GM21360 (cell line): ENCODE measurements around the gene FERMT3.

Source experiments
- ATAC-seq: cut with Tn5 transposase; IDR thresholded peaks from one replicate; pipeline ENCODE4 v1.9.1; 2021; ENCODE audit warnings: mild to moderate bottlenecking, moderate library complexity; ENCODE audit not compliant: unreplicated experiment

FERMT3 gene

DNA sequence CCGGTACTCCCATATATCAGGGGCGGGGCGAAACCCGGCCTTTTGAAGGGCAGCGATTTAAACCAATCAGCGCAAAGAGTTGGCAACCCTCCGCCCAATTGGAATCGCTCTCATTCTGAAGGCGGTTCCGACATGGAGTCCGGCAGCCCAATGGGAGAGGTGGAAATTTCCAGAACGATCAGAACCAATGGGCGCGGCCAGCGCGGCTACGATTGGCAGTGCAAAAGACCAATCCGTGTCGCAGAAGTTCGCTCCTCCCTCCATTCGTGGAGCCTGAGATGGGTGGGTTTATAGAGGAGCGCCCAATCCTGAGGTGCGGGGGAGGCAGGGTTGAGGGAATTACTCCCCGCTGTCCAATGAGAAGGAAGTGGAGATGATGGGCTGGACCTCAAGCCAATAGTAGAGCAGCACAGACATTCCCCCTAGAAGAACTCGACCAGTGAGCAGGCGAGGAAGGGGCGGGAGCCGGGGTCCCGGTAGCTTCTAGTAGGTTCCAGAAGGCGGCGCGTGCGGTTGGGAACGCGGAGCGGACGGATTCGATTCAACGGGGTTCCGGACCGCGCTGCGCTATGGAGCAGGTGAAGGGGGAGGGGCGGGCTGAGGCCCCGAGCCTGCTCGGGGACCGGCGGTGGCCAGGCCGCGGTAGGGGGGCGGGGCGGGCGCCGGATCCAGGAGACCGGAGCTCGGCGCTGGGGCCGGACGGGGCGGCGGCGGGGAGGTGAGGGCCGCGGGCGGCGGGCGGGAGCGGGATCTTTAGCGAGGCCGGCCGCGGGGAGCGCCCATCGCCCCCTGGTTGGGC lies 20.6 kb upstream of the FERMT3 start, which contains the start of gene STIP1:
STIP1 (plus strand) TSS at position 479 of the 799 bp plus-strand sequence; CDS start at position 570, 91 bp downstream.
- ATAC-seq = peak; percentile 76

DNA sequence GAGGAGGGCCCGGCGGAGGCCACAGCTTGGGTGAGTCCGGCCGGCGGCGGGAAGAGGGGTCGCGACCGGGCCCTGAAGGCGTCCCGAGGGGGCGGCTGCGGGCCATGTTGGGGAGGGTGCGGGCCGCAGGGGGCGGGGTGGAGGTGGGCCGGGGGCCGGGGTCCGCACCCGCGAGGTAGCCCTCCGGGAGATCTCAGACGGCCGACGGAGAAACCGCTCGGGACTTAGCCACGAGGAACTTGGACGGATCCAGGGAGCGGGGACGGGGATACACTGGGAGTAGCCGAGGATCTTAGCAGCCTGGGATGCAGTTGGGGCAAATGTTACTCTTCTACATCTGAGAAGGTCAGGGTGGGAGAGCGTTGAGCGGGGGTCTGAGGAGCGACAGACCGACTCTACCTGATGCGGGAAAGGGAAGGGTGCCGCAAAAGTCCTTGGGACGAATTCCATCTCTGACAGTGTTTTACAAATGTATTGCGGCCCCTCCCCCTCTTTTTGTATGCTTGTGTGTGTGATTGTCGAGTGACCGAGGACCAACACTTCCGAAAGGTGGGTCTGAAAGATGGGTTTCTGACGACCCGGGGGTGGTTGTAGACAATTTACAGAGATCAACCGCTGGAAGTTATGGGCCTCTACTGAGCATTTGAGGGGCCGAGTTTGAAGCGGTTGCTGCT lies 19.9 kb upstream of the FERMT3 start:
- ATAC-seq = no peak

- ATAC-seq = no peak
Measured at GRCh38 chr11:64192434-64192833, 14.1 kb upstream of the FERMT3 start.

- no peak for ATAC-seq
Measured at GRCh38 chr11:64196626-64197025, 9.9 kb upstream of the FERMT3 start.

GRCh38 chr11:64198511-64198910 lies 8.0 kb upstream of the FERMT3 start:
- no peak for ATAC-seq

- no peak for ATAC-seq
Measured at GRCh38 chr11:64201543-64201942, 5.0 kb upstream of the FERMT3 start.

- ATAC-seq = no peak
Measured at GRCh38 chr11:64202992-64203391, 3.5 kb upstream of the FERMT3 start.

- no peak for ATAC-seq
Measured at GRCh38 chr11:64203421-64204079, 3.0 kb upstream of the FERMT3 start.

DNA sequence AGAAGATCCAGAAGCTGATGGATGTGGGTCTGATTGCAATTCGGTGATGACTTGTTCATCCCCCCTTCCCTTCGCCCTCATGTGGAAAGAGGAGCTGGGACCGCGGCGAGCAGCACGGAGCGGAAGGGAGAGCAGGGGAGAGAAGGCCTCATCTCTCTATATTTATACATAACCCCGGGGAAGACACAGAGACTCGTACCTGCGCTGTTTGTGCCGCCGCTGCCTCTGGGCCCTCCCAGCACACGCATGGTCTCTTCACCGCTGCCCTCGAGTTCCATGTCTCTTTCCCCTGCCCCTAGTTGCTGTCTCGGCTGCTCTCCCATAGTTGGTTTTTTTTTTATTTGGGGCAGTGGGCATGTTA lies 2.5 kb upstream of the FERMT3 start:
- no peak for ATAC-seq

GRCh38 chr11:64204464-64204989 lies 2.0 kb upstream of the FERMT3 start:
- no peak for ATAC-seq

DNA sequence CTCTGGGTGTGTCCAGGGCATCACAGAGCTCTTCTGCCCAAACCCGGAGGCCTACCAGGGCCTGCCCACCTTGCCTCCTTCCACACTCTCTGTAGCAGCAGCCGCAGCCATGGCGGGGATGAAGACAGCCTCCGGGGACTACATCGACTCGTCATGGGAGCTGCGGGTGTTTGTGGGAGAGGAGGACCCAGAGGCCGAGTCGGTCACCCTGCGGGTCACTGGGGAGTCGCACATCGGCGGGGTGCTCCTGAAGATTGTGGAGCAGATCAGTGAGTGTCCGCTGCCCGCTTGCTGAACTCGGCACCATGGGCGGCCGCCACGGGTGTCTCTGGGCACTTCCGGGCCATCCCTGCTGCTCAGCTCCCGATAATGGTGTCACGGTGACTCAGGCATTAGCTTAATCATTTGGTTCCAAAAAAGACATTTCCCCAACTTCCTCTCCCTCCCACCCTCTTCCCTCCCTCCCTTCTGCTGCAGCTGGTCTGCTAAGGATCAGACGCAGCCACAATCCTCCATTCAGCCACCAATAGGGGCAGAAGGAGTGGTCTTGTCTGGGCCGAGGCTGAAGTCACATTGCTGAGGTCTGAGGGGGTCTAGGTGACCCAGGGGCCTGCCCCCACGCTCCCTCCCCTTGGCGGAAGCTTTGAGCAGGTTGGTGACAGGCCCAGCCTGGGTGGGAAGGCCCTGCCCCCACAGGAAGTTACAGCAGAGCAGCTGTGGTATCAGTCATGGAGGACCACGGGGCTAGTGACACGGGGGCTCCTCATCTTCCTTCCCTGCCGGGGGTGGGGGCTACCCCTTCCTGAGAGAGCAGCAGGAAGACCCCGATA lies 950 bp downstream of the FERMT3 start:
- no peak for ATAC-seq

- no peak for ATAC-seq
Measured at GRCh38 chr11:64208086-64208795, 1.7 kb downstream of the FERMT3 start.

DNA sequence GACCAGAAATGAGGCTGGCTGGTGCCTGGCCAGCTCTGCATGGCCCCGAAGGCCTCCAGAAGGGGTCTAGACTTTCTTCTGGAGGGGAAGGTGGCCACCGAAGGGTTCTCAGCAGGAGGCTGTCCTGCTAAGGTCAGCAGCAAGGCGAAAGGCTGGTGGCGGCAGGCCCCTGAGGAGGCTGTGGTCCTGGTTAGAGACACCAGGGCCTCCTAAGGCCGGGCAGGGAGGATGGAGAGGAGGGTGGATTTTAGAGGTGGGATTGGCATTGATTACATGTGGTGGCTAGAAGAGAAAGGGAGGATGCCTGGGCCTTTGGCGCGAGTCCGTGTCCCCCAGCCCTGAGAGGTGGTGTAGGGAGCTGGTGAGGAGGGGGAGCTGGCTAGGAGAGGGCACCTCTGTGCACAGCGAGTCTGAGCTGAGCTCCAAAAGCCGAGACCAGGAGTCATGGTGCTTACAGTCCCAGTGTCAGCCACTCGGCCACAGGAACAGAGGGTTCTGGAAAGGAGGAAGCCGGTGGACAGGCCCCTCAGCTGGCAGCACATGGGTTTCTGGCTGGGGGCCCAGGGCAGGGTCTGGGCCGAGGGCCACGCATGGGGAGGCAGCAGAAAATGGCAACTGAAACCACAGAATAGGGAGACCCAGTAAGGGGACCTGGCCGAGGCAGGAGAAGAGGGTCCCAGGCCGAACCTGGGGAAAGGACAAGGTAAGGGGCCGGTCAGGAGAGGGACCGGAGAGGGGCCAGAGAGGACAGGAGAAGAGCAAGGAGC lies 2.5 kb downstream of the FERMT3 start:
- ATAC-seq = no peak

GRCh38 chr11:64209563-64209843 lies 3.0 kb downstream of the FERMT3 start:
- no peak for ATAC-seq

- ATAC-seq = no peak
Measured at GRCh38 chr11:64210301-64211020, 3.9 kb downstream of the FERMT3 start.

DNA sequence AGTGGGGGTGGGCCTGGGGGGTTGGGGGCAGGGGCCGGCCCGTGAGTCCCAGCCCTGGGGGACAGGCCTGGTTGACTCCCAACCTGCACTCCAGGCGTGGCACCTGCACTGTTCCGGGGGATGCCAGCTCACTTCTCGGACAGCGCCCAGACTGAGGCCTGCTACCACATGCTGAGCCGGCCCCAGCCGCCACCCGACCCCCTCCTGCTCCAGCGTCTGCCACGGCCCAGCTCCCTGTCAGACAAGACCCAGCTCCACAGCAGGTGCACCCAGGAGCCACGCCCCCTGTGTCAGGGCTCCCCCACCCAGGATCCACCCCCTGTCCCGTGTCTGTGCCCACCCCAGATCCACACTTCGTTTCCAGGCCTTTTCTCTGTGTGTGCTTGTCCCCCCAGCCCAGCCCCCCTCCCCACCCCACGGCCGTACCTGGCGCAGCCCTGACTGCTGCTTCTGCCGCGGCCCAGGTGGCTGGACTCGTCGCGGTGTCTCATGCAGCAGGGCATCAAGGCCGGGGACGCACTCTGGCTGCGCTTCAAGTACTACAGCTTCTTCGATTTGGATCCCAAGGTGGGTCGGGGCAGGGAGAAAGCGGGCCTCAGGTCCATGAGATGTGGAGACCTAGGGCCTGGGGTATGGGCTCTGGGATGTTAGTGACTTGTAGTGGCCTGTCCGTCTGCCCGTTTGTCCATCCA lies 4.8 kb downstream of the FERMT3 start:
- ATAC-seq = no peak

GRCh38 chr11:64216879-64217278 lies 10.4 kb downstream of the FERMT3 start:
- ATAC-seq = no peak

- ATAC-seq = no peak
Measured at GRCh38 chr11:64218628-64219353, 12.3 kb downstream of the FERMT3 start.
